K562 (cell line): ENCODE results near the gene SRSF5. TPM values are rescaled to one million over a fixed set of nuclear protein-coding genes. Genes with fewer than 3 reads are reported as not detected.
"Not testable (repeated sequence)": the region's sequence is repeated elsewhere in the genome, so short reads cannot be mapped to it uniquely, and the experiment has no call there.

Source experiments
- ATAC-seq: fragments of 200-7000 bp; cut with Tn5 transposase; 3 replicates; pipeline ENCODE4 v1.9.1; 2020; ENCODE audit warnings: moderate library complexity
- BruUV-seq: library from RNA; stranded (reverse); fragments of 400-500 nt; replicated peaks from 2 replicates; lab custom pipeline; 2021; lab: Mats Ljungman, UMichigan
- CTCF ChIA-PET: fragments of 300-600 bp; formaldehyde crosslinking; extraction: SDS; loops from one replicate; lab custom pipeline; 2021; ENCODE audit warnings: low intra/inter-chr PET ratio; lab: Yijun Ruan, JAX
- POLR2A ChIA-PET: fragments of 300-600, 350-650 bp; sonication (Branson Sonifier 250); formaldehyde crosslinking; extraction: SDS; loops from one replicate; lab custom pipeline; 2021; ENCODE audit warnings: antibody characterized with exemption, inconsistent platforms; lab: Yijun Ruan, JAX
- DNase-seq, 4 experiments: peaks; one replicate each; pipeline versions ENCODE4 v3.0.0 to v3.0.0-alpha.2; 2011 to 2018; ENCODE audit warnings: low spot score in 3 of 4, mixed read lengths in 3 of 4; ENCODE audit errors: extremely low read depth in 1 of 4
- FAIRE-seq: peaks from 2 replicates; lab custom pipeline; 2011; peaks lifted over from hg19 to GRCh38; lab: Jason Lieb, UNC
- H2AFZ ChIP-seq: 2 replicates; pipeline ENCODE4 v1.6.0; 2011; ENCODE audit warnings: low read depth, low read length, control low read depth, inconsistent platforms
- H3K27ac ChIP-seq: fragments of 200-600 bp; 3 replicates; pipeline ENCODE4 v1.8.0; 2011; ENCODE audit warnings: low read depth, mild to moderate bottlenecking, control low read depth, inconsistent platforms, low read length, moderate library complexity, mixed read lengths; ENCODE audit errors: extremely low read depth
- H3K27me3 ChIP-seq, 2 experiments: fragments of 300-600 bp in 1 of 2; 2 replicates in 1 of 2; 3 replicates in 1 of 2; pipeline versions ENCODE4 v1.6.0 to v1.8.0; 2011; ENCODE audit warnings: inconsistent platforms in 2 of 2, low read length in 2 of 2, mild to moderate bottlenecking in 1 of 2, mixed read lengths in 1 of 2, moderate library complexity in 1 of 2; ENCODE audit not compliant: control insufficient read depth in 2 of 2, insufficient read depth in 2 of 2
- H3K36me3 ChIP-seq: fragments of 300-600 bp; 3 replicates; pipeline ENCODE4 v1.8.0; 2011; ENCODE audit warnings: mild to moderate bottlenecking, low read length, inconsistent platforms; ENCODE audit not compliant: control insufficient read depth, insufficient read depth
- H3K4me1 ChIP-seq, 2 experiments: fragments of 200-600 bp in 1 of 2; replicated peaks in 1 of 2; 2 replicates in 1 of 2; 3 replicates in 1 of 2; pipeline versions ENCODE4 v1.5.1 to v1.8.0; 2011; ENCODE audit warnings: inconsistent platforms in 2 of 2, low read length in 2 of 2, mild to moderate bottlenecking in 1 of 2, mixed read lengths in 1 of 2, moderate library complexity in 1 of 2; ENCODE audit not compliant: control insufficient read depth in 2 of 2, insufficient read depth in 2 of 2
- H3K4me2 ChIP-seq: 2 replicates; pipeline ENCODE4 v1.6.1; 2011; ENCODE audit warnings: low read length, control low read depth, inconsistent platforms, mixed read lengths; ENCODE audit not compliant: insufficient read depth
- H3K4me3 ChIP-seq: fragments of 200-600 bp; sonication (generic), shearing (Covaris generic); 2 replicates; pipeline ENCODE4 v1.5.1; 2016; ENCODE audit warnings: control low read depth, inconsistent platforms
- H3K79me2 ChIP-seq: fragments of 200-600 bp; 3 replicates; pipeline ENCODE4 v1.8.0; 2011; ENCODE audit warnings: low read length, inconsistent platforms; ENCODE audit not compliant: control insufficient read depth, insufficient read depth
- H3K9ac ChIP-seq, 2 experiments: 2 replicates each; pipeline versions ENCODE4 v1.6.0 to v1.6.1; 2011; ENCODE audit warnings: low read depth in 2 of 2, low read length in 2 of 2, control low read depth in 1 of 2, inconsistent platforms in 1 of 2, mild to moderate bottlenecking in 1 of 2, mixed read lengths in 1 of 2; ENCODE audit not compliant: insufficient read depth in 1 of 2
- H3K9me1 ChIP-seq: one replicate; pipeline ENCODE4 v1.6.0; 2011; ENCODE audit warnings: inconsistent platforms, mild to moderate bottlenecking, low read length, moderate library complexity; ENCODE audit not compliant: control insufficient read depth, insufficient read depth
- H3K9me3 ChIP-seq: replicated peaks from 2 replicates; pipeline ENCODE4 v1.5.1; 2011; ENCODE audit warnings: low read depth, low read length, inconsistent platforms; ENCODE audit not compliant: control insufficient read depth, insufficient read depth
- H4K20me1 ChIP-seq: replicated peaks from 2 replicates; pipeline ENCODE4 v1.6.1; 2011; ENCODE audit warnings: low read length, inconsistent platforms, mixed read lengths; ENCODE audit not compliant: control insufficient read depth, insufficient read depth
- ASH1L ChIP-seq: fragments of 450-650 bp; IDR thresholded peaks from 2 replicates; pipeline ENCODE4 v1.6.1; 2018; ENCODE audit warnings: borderline replicate concordance, mild to moderate bottlenecking, low read depth; ENCODE audit not compliant: partially characterized antibody
- CBFA2T2 ChIP-seq: fragments of 450-650 bp; conservative IDR thresholded peaks from 2 replicates; pipeline ENCODE4 v1.6.1; 2017; ENCODE audit warnings: mild to moderate bottlenecking
- ESRRA ChIP-seq: fragments of 450-650 bp; IDR thresholded peaks from 2 replicates; pipeline ENCODE4 v1.6.1; 2014; ENCODE audit warnings: low read depth, mild to moderate bottlenecking, moderate library complexity, borderline replicate concordance
- HBP1 ChIP-seq: fragments of 450-650 bp; formaldehyde crosslinking; IDR thresholded peaks from 2 replicates; pipeline ENCODE4 v1.4.0; 2022; ENCODE audit warnings: missing genetic modification characterization
- NCOA2 ChIP-seq, 2 experiments: fragments of 450-650 bp; IDR thresholded peaks; 2 replicates each; pipeline ENCODE4 v1.6.1; 2018; ENCODE audit warnings: mild to moderate bottlenecking in 2 of 2, moderate library complexity in 1 of 2; ENCODE audit not compliant: partially characterized antibody in 2 of 2
- ZFP36 ChIP-seq: fragments of 150-350 bp; IDR thresholded peaks from 2 replicates; pipeline ENCODE4 v1.6.1; 2018; ENCODE audit warnings: low read length, low read depth; ENCODE audit not compliant: partially characterized antibody
- ZNF274 ChIP-seq: IDR thresholded peaks from 2 replicates; pipeline ENCODE4 v1.6.1; 2011; ENCODE audit warnings: low read depth, mild to moderate bottlenecking, low read length, moderate library complexity, borderline replicate concordance
- ZNF583 ChIP-seq: fragments of 250-450 bp; sonication (Bioruptor Pico); IDR thresholded peaks from 2 replicates; pipeline ENCODE4 v1.4.0; 2020
- WGBS: fragments of 100-300 bp; shearing (Covaris generic); methylation state at CpG from one replicate; pipeline ENCODE4 v1.1.6; 2016; ENCODE audit warnings: low coverage, mixed read lengths; ENCODE audit not compliant: insufficient coverage; ENCODE audit errors: missing lambda C conversion rate; 5-methylcytosine and 5-hydroxymethylcytosine counted together
- in situ Hi-C: fragments of 300-500 bp; cut with MboI; formaldehyde crosslinking; loops from 4 replicates; pipeline ENCODE4 v1.15.0; 2018; ENCODE audit warnings: inconsistent platforms, mixed read lengths
- intact Hi-C: fragments of 100-400 bp; cut with micrococcal nuclease; formaldehyde crosslinking; loops from 2 replicates; pipeline ENCODE4 v1.14.2; 2022
- polyA plus RNA-seq, 8 experiments: library from polyadenylated mRNA; depleted of rRNA in 4 of 8; stranded (reverse) in 5 of 8; unstranded in 3 of 8; fragments of >200 nt; fragmentation: Nextera tagmentation in 2 of 8; fragmentation: Illumina TruSeq in 1 of 8; extraction: Ambion mirVana in 2 of 8; extraction: Trizol in 1 of 8; gene quantifications; 2 replicates each; pipeline versions ENCODE4 v1.2.1 to v1.2.3, GENCODE V29; 2011 to 2014; ENCODE audit warnings: inconsistent platforms in 1 of 8, missing spikeins in 1 of 8
- total RNA-seq, 7 experiments: library from RNA; depleted of rRNA in 6 of 7; stranded (reverse); fragments of >200 nt in 6 of 7; fragmentation: Illumina TruSeq in 2 of 7; extraction: Trizol in 2 of 7; gene quantifications; 2 replicates each; pipeline versions ENCODE4 v1.2.1 to v1.2.3, GENCODE V29; 2011 to 2021; ENCODE audit warnings: low replicate concordance in 1 of 7

The SRSF5 gene
- total and polyA plus RNA-seq, 9 of the 15 experiments (the other 6 are each of a cell fraction or from before 2014, with no cell fraction given) = 108 to 460 (median 212) TPM

- intact Hi-C loops, ATAC-seq, H3K9ac ChIP-seq, DNase-seq, H3K4me2 ChIP-seq, BruUV-seq, H3K27ac ChIP-seq, H3K4me1 ChIP-seq, FAIRE-seq, H2AFZ ChIP-seq, H3K9me1 ChIP-seq, H3K9me3 ChIP-seq, H4K20me1 ChIP-seq, CTCF ChIA-PET, H3K36me3 ChIP-seq, H3K27me3 ChIP-seq, H3K79me2 ChIP-seq, H3K4me3 ChIP-seq, POLR2A ChIA-PET: not testable (repeated sequence)
- in situ Hi-C loops = loop anchor here (10.0 kb wide), 1 partner anchor 288 kb away; no protein-coding TSS in a partner anchor
- 26% methylated on average over 3 of the region's 4 CpGs for WGBS
These were observed 30.5 kb upstream of the SRSF5 start for GRCh38 chr14:69736405-69736804.

- intact Hi-C loops = no loop called here
- no TSS peak for BruUV-seq
- ATAC-seq (no peak), FAIRE-seq (no peak)
- Histone ChIP-seq H3K9me1 (no peaks in the 10 kb centered on the region), H3K36me3 (no peaks in the 10 kb centered on the region), H3K4me2 (no peak overlapping the region), H3K27me3 (no peaks in the 10 kb centered on the region), H4K20me1 (no peaks in the 10 kb centered on the region), H2AFZ (no peak overlapping the region), H3K79me2 (no peaks in the 10 kb centered on the region), H3K4me3 (no peak overlapping the region), H3K9ac (no peak overlapping the region), H3K4me1 (no peaks in the 10 kb centered on the region)
- in situ Hi-C loops = no loop called here
- TF ChIP-seq ZNF583 (CRISPR knock-in tag) = no peak
- no peak for TF ChIP-seq ASH1L
- no peak for TF ChIP-seq ZFP36
- TF ChIP-seq CBFA2T2 = no peak
- TF ChIP-seq NCOA2 (IDR thresholded peaks at IDR 0.05; ENCODE audit: partially characterized antibody in 2 of 2) = no peak
- TF ChIP-seq ESRRA = no peak
- no peak for TF ChIP-seq HBP1 (CRISPR knock-in tag)
- TF ChIP-seq ZNF274 = no peak
- TF ChIP-seq, all 486 proteins: peak for 0
- H3K9me3 ChIP-seq = no peaks in the 10 kb centered on the region
- DNase-seq = no peak
- ChIA-PET POLR2A (no interaction called here), CTCF (no interaction called here)
- 63% methylated on average over 1 of the region's 1 CpG for WGBS
- H3K27ac ChIP-seq = no peak overlapping the region
These were observed 25.9 kb upstream of the SRSF5 start for GRCh38 chr14:69741055-69741454.
